Measurements from ENCODE around the gene PSIP1.

Gene PSIP1

DNA sequence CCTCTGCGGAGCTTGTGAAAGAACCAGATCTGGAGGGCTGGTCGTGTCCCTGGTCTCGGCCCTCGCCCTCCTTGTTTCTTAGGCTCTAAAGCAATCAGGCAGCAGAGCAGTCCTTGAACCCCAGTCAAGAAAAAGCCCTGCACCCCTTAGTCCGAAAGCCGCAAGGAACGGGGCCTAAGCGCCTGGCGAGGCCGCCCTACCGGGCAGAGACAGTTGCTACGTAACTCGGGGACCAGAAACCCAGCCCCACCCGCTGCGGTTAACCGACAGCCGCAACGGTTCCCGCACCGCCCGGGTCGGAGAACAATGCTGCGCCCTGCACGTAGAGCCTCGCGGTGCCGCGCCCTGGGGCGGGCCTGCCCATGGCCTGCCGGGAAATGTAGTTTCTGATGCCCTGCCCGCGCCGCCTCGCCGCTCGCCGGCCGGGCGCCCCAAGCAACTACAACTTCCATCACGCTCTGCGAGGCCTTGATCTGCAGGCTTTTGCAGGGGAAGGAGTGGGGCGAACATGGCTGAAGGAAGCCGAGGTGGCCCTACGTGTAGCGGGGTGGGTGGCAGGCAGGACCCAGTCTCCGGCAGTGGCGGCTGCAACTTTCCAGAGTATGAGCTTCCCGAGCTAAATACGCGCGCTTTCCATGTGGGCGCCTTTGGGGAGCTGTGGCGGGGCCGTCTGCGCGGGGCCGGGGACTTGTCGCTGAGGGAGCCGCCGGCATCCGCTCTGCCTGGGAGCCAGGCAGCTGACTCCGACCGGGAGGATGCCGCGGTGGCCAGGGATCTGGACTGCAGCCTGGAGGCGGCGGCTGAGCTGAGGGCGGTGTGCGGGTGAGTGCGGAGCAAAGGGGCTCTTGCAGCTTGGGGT lies 88.2 kb downstream of the PSIP1 start, which contains the start of gene SNAPC3:
Gene SNAPC3, plus strand, starts transcription at position 505 of the 859 bp plus-strand sequence. Its CDS starts 4 bp downstream, at position 509.
- H3K4me3 ChIP-seq (ENCODE audit: low read depth, low read length): peak within 1 kb of the TSS; percentile 97
- H3K36me3 ChIP-seq: peaks cover 31% of the 10 kb centered on the region
- no peaks in the 10 kb centered on the region for H3K9me3 ChIP-seq
- DNase-seq: peak; percentile 95
- H3K4me1 ChIP-seq: no peaks in the 10 kb centered on the region
- no peaks in the 10 kb centered on the region for H3K27me3 ChIP-seq
- TF ChIP-seq, protein P1, sequence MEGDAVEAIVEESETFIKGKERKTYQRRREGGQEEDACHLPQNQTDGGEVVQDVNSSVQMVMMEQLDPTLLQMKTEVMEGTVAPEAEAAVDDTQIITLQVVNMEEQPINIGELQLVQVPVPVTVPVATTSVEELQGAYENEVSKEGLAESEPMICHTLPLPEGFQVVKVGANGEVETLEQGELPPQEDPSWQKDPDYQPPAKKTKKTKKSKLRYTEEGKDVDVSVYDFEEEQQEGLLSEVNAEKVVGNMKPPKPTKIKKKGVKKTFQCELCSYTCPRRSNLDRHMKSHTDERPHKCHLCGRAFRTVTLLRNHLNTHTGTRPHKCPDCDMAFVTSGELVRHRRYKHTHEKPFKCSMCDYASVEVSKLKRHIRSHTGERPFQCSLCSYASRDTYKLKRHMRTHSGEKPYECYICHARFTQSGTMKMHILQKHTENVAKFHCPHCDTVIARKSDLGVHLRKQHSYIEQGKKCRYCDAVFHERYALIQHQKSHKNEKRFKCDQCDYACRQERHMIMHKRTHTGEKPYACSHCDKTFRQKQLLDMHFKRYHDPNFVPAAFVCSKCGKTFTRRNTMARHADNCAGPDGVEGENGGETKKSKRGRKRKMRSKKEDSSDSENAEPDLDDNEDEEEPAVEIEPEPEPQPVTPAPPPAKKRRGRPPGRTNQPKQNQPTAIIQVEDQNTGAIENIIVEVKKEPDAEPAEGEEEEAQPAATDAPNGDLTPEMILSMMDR (IDR thresholded peaks at IDR 0.05; ENCODE audit: low read depth, low read length): no peak

DNA sequence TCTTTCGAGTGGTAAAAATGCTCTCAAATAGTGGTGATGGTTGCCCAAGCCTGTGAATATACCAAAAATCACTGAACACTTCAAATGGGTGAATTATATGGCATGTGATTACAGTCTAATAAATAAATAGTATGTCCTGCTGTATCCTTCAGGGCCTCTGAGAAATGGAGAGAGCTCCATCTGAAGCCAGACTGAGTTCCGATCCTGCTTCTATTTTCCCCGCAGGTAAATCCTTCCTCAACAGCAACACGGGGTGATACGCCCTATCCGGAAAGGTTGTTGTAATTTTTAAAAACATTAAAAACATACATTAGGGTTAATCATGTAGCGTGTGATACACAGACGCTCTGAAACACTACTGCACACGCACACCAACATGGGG lies 88.8 kb downstream of the PSIP1 start:
- peaks cover 24% of the 10 kb centered on the region for H3K36me3 ChIP-seq
- no peaks in the 10 kb centered on the region for H3K27me3 ChIP-seq
- peak overlapping the region; percentile 97 for H3K4me3 ChIP-seq (ENCODE audit: low read depth, low read length)
- TF ChIP-seq, protein P1 (IDR thresholded peaks at IDR 0.05; ENCODE audit: low read depth, low read length): no peak
- DNase-seq: no peak
- H3K9me3 ChIP-seq: no peaks in the 10 kb centered on the region
- no peaks in the 10 kb centered on the region for H3K4me1 ChIP-seq

DNA sequence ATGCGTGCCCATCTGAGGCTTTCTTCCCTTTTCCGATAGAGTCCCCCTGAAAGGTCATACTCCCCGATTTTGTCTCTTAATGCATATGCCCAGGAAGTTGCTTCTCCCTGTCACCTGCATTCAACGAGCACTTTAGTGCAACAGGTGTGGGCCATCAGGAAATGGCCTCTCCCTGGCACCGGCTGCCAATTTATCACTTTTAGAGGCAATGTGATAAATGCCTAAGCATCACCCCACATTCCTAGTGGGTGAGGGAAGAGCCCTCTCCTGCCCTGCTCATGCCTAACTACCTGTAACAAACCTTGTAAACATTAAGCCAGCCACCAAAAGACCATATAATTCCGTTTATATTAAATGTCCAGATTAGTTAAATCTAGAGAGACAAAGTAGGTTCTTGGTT lies 89.2 kb downstream of the PSIP1 start:
- peaks cover 22% of the 10 kb centered on the region for H3K36me3 ChIP-seq
- DNase-seq: no peak
- H3K27me3 ChIP-seq: no peaks in the 10 kb centered on the region
- no peaks in the 10 kb centered on the region for H3K4me1 ChIP-seq
- TF ChIP-seq, protein P1 (IDR thresholded peaks at IDR 0.05; ENCODE audit: low read depth, low read length): no peak
- no peak overlapping the region for H3K4me3 ChIP-seq (ENCODE audit: low read depth, low read length)
- H3K9me3 ChIP-seq: no peaks in the 10 kb centered on the region

DNA sequence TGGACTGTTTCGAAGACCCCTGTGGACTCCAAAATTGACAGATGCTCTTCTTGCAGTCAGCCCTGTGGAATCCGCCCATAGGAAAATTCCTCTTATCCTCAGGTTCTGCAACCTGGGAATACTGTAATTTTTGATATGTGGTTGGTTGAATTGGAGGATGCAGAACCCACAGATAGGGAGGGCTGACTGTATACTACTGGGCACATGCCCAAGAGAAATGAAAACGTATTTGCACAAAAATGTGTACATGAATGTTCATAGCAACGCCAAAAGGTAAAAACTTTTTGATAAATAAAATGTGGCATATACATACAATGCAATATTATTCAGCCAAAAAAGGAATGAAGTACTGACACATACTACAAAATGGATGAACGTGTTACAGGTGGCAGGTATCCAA lies 90.0 kb downstream of the PSIP1 start:
- Histone ChIP-seq H3K4me1 (no peaks in the 10 kb centered on the region), H3K4me3 (ENCODE audit: low read depth, low read length) (no peak overlapping the region), H3K36me3 (peaks cover 15% of the 10 kb centered on the region), H3K27me3 (no peaks in the 10 kb centered on the region), H3K9me3 (no peaks in the 10 kb centered on the region)
- TF ChIP-seq, protein P1 (IDR thresholded peaks at IDR 0.05; ENCODE audit: low read depth, low read length): no peak
- DNase-seq: no peak

DNA sequence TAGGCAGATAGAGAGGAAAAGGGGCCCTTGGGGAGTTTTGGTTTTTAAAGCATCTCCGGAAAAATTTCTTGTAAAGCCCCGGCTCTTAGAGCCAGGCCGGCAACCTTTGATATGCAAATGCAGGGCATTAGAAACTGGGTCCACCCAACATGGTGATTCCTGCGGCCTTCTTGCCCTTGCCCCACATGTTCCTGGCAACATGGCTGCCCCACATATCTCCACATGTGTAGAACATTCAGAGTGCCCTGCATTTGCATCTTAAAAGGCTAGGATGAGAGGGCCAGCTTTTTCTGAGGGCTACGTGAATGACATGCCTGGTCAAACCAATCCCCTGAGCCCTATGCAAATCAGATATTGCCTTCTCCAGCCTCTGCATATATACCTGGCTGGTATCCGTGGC lies 93.1 kb downstream of the PSIP1 start:
- no peaks in the 10 kb centered on the region; the same call in 1 of the 2 replicates for H3K9me3 ChIP-seq
- no peaks in the 10 kb centered on the region for H3K27me3 ChIP-seq
- H3K4me3 ChIP-seq (ENCODE audit: low read depth, low read length): no peak overlapping the region
- H3K4me1 ChIP-seq: no peaks in the 10 kb centered on the region
- TF ChIP-seq, protein P1 (IDR thresholded peaks at IDR 0.05; ENCODE audit: low read depth, low read length): no peak
- H3K36me3 ChIP-seq: no peaks in the 10 kb centered on the region
- DNase-seq: no peak

DNA sequence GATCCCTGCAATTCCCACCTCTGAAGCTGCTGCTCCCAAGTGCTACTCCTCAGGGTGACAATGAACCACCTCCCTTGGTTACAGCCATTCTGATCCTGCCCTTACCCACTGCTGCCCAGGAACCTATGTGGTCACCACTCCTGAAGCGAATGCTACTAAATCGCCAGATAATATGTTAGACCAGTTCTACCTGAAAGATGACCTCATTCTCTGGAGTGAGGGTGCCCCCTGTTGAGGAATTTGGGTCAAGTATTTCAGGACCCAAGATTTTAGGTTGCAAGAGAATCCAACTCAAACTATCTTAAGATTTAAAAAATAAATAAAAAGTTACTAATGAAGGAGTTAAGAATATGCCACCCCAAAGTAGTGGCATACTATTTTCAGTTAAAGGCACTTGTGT lies 93.9 kb downstream of the PSIP1 start:
- no peaks in the 10 kb centered on the region; the same call in 1 of the 2 replicates for H3K9me3 ChIP-seq
- TF ChIP-seq, protein P1 (IDR thresholded peaks at IDR 0.05; ENCODE audit: low read depth, low read length): peak; percentile 42
- no peak overlapping the region for H3K4me3 ChIP-seq (ENCODE audit: low read depth, low read length)
- DNase-seq: peak; percentile 16
- no peaks in the 10 kb centered on the region for H3K4me1 ChIP-seq
- H3K27me3 ChIP-seq: no peaks in the 10 kb centered on the region
- no peaks in the 10 kb centered on the region for H3K36me3 ChIP-seq
